SIG-M5 (cell line): ENCODE data around the gene FHIP1B.

Experiments
- DNase-seq: peaks from one replicate; lab custom pipeline; 2025; lab: John Stamatoyannopoulos, UW

Gene FHIP1B

GRCh38 chr11:6200975-6201374 lies 33.5 kb downstream of the FHIP1B start:
- peak; percentile 96 for DNase-seq

- DNase-seq: no peak
Observed at GRCh38 chr11:6199174-6199810, 35.1 kb downstream of the FHIP1B start, which contains the start of gene OR52W1. Gene OR52W1 (plus strand): TSS chr11:6199224. CDS start chr11:6199224, 0 bp downstream.

DNA sequence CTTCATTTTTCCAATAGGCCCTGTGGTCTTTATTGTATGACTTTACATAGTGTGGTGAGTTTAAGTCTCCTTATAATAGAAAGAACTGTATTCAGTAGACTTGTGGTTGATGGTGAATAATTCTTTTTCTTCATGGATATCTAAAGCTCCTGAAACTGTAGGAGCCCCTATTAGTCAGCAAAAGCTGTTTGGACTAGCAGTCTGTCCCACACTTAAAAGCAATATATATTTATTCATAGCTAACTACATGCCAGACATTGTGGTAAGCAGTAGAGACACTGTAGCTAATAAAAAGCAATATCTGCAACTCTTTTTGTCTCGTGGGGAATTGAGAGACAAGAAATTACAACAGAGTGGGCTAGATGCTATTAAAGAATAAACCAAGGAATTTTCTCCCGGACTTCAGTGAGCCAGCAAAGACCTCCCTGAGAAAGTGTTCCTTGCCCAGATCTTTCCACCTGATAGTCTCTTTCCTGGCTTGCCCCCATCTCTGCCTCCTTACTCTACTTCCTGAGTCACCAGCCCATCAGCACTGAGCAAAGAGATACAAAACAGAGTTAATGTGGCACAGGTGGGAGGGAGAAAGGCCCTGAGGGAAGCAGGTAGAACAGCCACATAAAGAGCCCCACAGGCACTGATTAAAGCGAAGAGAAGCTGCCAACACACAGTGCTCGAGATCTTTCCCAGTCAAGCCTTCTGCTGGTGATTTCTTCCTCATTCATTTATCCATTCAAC lies 36.8 kb downstream of the FHIP1B start:
- no peak for DNase-seq

DNA sequence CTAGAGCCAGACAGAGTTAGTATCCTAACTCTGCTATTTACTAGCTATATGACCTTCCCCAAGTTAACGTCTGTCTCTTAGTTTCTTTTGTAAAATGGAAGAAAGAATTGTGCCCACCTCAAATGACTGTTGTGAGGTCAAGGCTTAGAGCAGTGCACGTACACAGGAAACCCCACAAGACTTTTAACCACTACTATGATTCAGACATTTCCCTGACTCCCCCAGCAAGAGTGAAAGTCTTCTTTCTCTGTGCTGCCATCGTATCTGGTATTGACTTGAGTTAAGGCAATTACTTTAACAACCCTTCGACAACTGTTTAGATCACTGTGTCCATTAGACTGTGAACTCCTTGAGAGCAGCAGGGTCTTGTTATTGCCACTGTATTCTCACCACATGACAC lies 38.0 kb downstream of the FHIP1B start:
- DNase-seq: no peak

DNA sequence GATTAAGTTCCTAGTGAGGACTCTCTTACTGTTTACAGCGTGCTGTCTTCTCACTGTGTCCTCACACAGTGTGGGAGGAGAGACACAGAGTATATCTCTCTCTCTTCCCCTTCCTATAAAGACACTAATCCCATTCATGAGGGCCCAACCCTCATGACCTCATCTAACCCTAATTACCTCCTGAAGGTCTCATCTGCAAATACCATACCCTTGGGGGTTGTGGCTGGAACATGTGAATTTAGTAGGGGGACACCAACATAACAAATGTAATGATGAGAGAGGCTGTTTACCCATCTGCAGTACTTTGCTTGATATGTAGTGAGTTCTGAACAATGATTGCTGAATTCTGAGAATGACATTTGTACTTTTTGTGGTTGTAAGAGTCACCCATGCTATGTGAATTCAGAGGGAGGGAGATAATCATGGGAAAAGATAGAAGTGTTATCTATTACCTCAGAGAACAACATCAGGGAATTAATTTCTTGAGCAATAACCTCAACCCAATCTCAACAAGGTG lies 40.3 kb downstream of the FHIP1B start:
- no peak for DNase-seq

DNA sequence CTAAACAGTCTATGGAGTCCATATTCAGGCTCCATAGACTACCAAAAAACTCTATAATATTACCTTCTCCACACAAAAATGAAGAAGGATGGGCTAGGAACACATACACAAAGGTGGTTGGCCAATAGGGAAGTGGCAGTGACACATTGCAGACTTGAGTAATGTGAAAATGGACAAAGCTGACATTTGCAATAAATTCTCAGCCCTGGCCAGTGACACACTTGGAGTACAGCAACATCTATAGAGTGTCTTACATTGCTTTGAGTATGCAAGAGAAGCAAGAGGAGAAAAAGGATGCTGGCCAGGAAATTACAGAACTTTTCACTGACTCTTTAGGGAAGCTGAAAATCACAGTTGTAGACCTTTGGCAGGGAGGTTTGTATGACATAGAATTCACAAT lies 42.7 kb downstream of the FHIP1B start:
- DNase-seq: no peak

- DNase-seq: no peak
Observed at GRCh38 chr11:6175440-6175839, 59.0 kb downstream of the FHIP1B start.

DNA sequence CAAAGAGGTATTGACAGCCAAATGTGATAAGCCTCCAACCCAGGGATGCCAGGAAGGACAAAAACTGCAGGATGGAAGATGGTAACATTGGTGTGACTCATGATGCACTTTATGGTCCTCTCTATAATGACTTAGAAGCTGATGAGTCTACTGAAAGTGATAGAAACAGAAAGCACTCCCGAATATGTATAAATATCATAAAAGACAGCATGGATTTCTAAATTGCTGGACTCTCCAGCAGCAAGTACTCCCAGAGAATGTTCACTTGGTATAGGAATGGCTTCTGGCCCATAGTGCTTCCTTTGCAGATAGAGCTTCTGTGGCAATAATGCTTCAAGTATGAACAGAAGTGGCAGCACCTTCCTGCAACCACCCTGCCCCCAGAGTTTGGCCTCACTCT lies 64.2 kb downstream of the FHIP1B start, which contains the start of gene OR52B2:
OR52B2 (minus strand) TSS at position 101 of the 400 bp plus-strand sequence; CDS start at position 101, 0 bp downstream.
- DNase-seq: no peak
